WTC11 (cell line): Measurements from ENCODE around the gene ZFY. TPM values are rescaled to one million over a fixed set of nuclear protein-coding genes. Genes with fewer than 3 reads are reported as not detected.

Source experiments
- ATAC-seq: fragments of 200-7000 bp; cut with Tn5 transposase; 2 replicates; pipeline ENCODE4 v1.10.0; 2021; ENCODE audit warnings: mild to moderate bottlenecking, moderate library complexity
- CTCF ChIA-PET: fragments of 300-600 bp; sonication (Branson Sonifier 250); formaldehyde crosslinking; loops from one replicate; lab custom pipeline; 2021; ENCODE audit warnings: antibody characterized with exemption; lab: Charles Lee
- POLR2A ChIA-PET: fragments of 350-600 bp; sonication (Branson Sonifier 250); formaldehyde crosslinking; loops from one replicate; lab custom pipeline; 2021; ENCODE audit warnings: antibody characterized with exemption; lab: Charles Lee
- DNase-seq: peaks from one replicate; pipeline ENCODE4 v3.0.0; 2021; ENCODE audit warnings: low spot score
- H3K27ac Mint-ChIP-seq: 2 replicates; pipeline ENCODE4 v1.8.0; 2021; ENCODE audit warnings: mixed read lengths
- H3K27me3 Mint-ChIP-seq: 2 replicates; pipeline ENCODE4 v1.8.0; 2021; ENCODE audit warnings: low read depth, mild to moderate bottlenecking, moderate library complexity, mixed read lengths
- H3K36me3 Mint-ChIP-seq: 2 replicates; pipeline ENCODE4 v1.8.0; 2021; ENCODE audit warnings: mixed read lengths
- H3K4me1 Mint-ChIP-seq: 2 replicates; pipeline ENCODE4 v1.8.0; 2022; ENCODE audit warnings: mixed read lengths
- H3K4me3 Mint-ChIP-seq: 2 replicates; pipeline ENCODE4 v1.8.0; 2021; ENCODE audit warnings: mild to moderate bottlenecking, moderate library complexity, mixed read lengths
- H3K9me3 Mint-ChIP-seq: 2 replicates; pipeline ENCODE4 v1.8.0; 2021; ENCODE audit warnings: mixed read lengths
- E2F4 ChIP-seq: sonication (generic); formaldehyde crosslinking; IDR thresholded peaks from 2 replicates; pipeline ENCODE4 v1.8.1; 2022; ENCODE audit warnings: low read depth, mild to moderate bottlenecking, moderate library complexity, missing genetic modification reagents, borderline replicate concordance
- E2F5 ChIP-seq: sonication (generic); formaldehyde crosslinking; IDR thresholded peaks from 2 replicates; pipeline ENCODE4 v1.8.1; 2022; ENCODE audit warnings: mild to moderate bottlenecking, moderate library complexity, missing genetic modification reagents
- ESRRA ChIP-seq: sonication (generic); formaldehyde crosslinking; IDR thresholded peaks from 2 replicates; pipeline ENCODE4 v1.8.1; 2022; ENCODE audit warnings: mild to moderate bottlenecking, missing genetic modification reagents, borderline replicate concordance
- ETV6 ChIP-seq: sonication (generic); formaldehyde crosslinking; IDR thresholded peaks from 2 replicates; pipeline ENCODE4 v1.8.1; 2022; ENCODE audit warnings: mild to moderate bottlenecking, missing genetic modification reagents
- FOXP4 ChIP-seq: sonication (generic); formaldehyde crosslinking; IDR thresholded peaks from 2 replicates; pipeline ENCODE4 v1.8.0; 2022; ENCODE audit warnings: mild to moderate bottlenecking, missing genetic modification reagents
- GABPB1 ChIP-seq: sonication (generic); formaldehyde crosslinking; IDR thresholded peaks from 2 replicates; pipeline ENCODE4 v1.8.1; 2023; ENCODE audit warnings: mild to moderate bottlenecking, missing genetic modification reagents
- IRF2 ChIP-seq: sonication (generic); formaldehyde crosslinking; IDR thresholded peaks from 2 replicates; pipeline ENCODE4 v1.8.0; 2022; ENCODE audit warnings: low read depth, missing genetic modification reagents, borderline replicate concordance
- JUN ChIP-seq: sonication (generic); formaldehyde crosslinking; IDR thresholded peaks from 2 replicates; pipeline ENCODE4 v1.8.0; 2023; ENCODE audit warnings: mild to moderate bottlenecking, missing genetic modification reagents
- MAX ChIP-seq: sonication (generic); formaldehyde crosslinking; IDR thresholded peaks from 2 replicates; pipeline ENCODE4 v1.8.0; 2022; ENCODE audit warnings: mild to moderate bottlenecking, missing genetic modification reagents
- MLX ChIP-seq: sonication (generic); formaldehyde crosslinking; IDR thresholded peaks from 2 replicates; pipeline ENCODE4 v1.8.1; 2023; ENCODE audit warnings: mild to moderate bottlenecking, missing genetic modification reagents, moderate library complexity
- NFYB ChIP-seq: sonication (generic); formaldehyde crosslinking; conservative IDR thresholded peaks from 2 replicates; pipeline ENCODE4 v1.8.0; 2022; ENCODE audit warnings: low read depth, missing genetic modification reagents
- RORB ChIP-seq: fragments of 250-450 bp; sonication (Bioruptor Pico); IDR thresholded peaks from 2 replicates; pipeline ENCODE4 v1.9.0; 2021; ENCODE audit warnings: mild to moderate bottlenecking
- TCF7 ChIP-seq: sonication (generic); formaldehyde crosslinking; IDR thresholded peaks from 2 replicates; pipeline ENCODE4 v1.8.0; 2022; ENCODE audit warnings: mild to moderate bottlenecking, low read depth, missing genetic modification reagents, moderate library complexity
- USF1 ChIP-seq: sonication (generic); formaldehyde crosslinking; IDR thresholded peaks from 2 replicates; pipeline ENCODE4 v1.8.0; 2022; ENCODE audit warnings: mild to moderate bottlenecking, missing genetic modification reagents
- USF2 ChIP-seq: sonication (generic); formaldehyde crosslinking; IDR thresholded peaks from 2 replicates; pipeline ENCODE4 v1.8.1; 2023; ENCODE audit warnings: mild to moderate bottlenecking, missing genetic modification reagents, moderate library complexity
- ZMAT4 ChIP-seq: fragments of 250-450 bp; sonication (Bioruptor Pico); IDR thresholded peaks from 2 replicates; pipeline ENCODE4 v1.9.0; 2021; ENCODE audit warnings: mild to moderate bottlenecking
- ZNF219 ChIP-seq: sonication (generic); formaldehyde crosslinking; IDR thresholded peaks from 2 replicates; pipeline ENCODE4 v1.8.0; 2023; ENCODE audit warnings: missing genetic modification reagents, mild to moderate bottlenecking, borderline replicate concordance
- ZNF317 ChIP-seq: sonication (generic); formaldehyde crosslinking; IDR thresholded peaks from 2 replicates; pipeline ENCODE4 v1.8.1; 2023; ENCODE audit warnings: low read depth, mild to moderate bottlenecking, moderate library complexity, missing genetic modification reagents, borderline replicate concordance
- ZNF396 ChIP-seq: fragments of 250-450 bp; sonication (Bioruptor Pico); IDR thresholded peaks from 2 replicates; pipeline ENCODE4 v1.8.0; 2021; ENCODE audit warnings: mild to moderate bottlenecking, moderate library complexity, borderline replicate concordance
- ZNF532 ChIP-seq: fragments of 250-450 bp; sonication (Bioruptor Pico); IDR thresholded peaks from 2 replicates; pipeline ENCODE4 v1.9.0; 2021; ENCODE audit warnings: mild to moderate bottlenecking, borderline replicate concordance
- total RNA-seq: library from RNA; stranded (reverse); gene quantifications from 3 replicates; pipeline ENCODE4 v1.2.3, GENCODE V29; 2021

ZFY gene
- total RNA-seq, 1 experiment from 2014 or later: 6.0 TPM

- POLR2A ChIA-PET: no interaction called here
- TF ChIP-seq ETV6 (CRISPR knock-in tag) (no peak), TCF7 (CRISPR knock-in tag) (no peak), ZNF396 (CRISPR knock-in tag) (no peak), IRF2 (CRISPR knock-in tag) (no peak), RORB (CRISPR knock-in tag) (no peak), MAX (no peak), ZNF219 (CRISPR knock-in tag) (no peak), USF2 (CRISPR knock-in tag) (no peak), MLX (no peak), ZNF532 (CRISPR knock-in tag) (no peak), JUN (CRISPR knock-in tag) (no peak), FOXP4 (CRISPR knock-in tag) (no peak), NFYB (CRISPR knock-in tag) (no peak), ZMAT4 (no peak), GABPB1 (no peak), USF1 (CRISPR knock-in tag) (no peak), ESRRA (CRISPR knock-in tag) (no peak), E2F5 (CRISPR knock-in tag) (no peak), ZNF317 (CRISPR knock-in tag) (no peak), E2F4 (no peak)
- DNase-seq (no peak), ATAC-seq (no peak)
- Mint-ChIP-seq H3K9me3 (peaks cover 10% of the 10 kb centered on the region), H3K36me3 (peaks cover 9% of the 10 kb centered on the region), H3K27ac (no peak overlapping the region), H3K4me1 (peaks cover 12% of the 10 kb centered on the region), H3K27me3 (peaks cover 2% of the 10 kb centered on the region; the same call in 1 of the 2 replicates), H3K4me3 (no peak overlapping the region)
- CTCF ChIA-PET: interaction anchor here (1.4 kb wide), 1 partner anchor 87 kb away, joined by 3 read pairs; no protein-coding TSS in a partner anchor
These were observed 47.8 kb upstream of the ZFY start for GRCh38 chrY:2887386-2887785.
